HCT116 (cell line): ENCODE data around the gene UBE3D. TPM values are rescaled to one million over a fixed set of nuclear protein-coding genes. Genes with fewer than 3 reads are reported as not detected.

ENCODE experiments used
- ATAC-seq: fragments of 200-7000 bp; cut with Tn5 transposase; 2 replicates; pipeline ENCODE4 v1.9.1; 2020; ENCODE audit warnings: mild to moderate bottlenecking, moderate library complexity
- BruUV-seq: library from RNA; stranded (reverse); fragments of 400-500 nt; replicated peaks from 2 replicates; lab custom pipeline; 2021; lab: Mats Ljungman, UMichigan
- CTCF ChIA-PET: fragments of 300-600 bp; sonication (Branson Sonifier 250); formaldehyde crosslinking; loops from one replicate; lab custom pipeline; 2021; ENCODE audit warnings: antibody characterized with exemption; lab: Charles Lee
- POLR2A ChIA-PET: fragments of 300-600, 350-600 bp; sonication (Branson Sonifier 250); formaldehyde crosslinking; loops from one replicate; lab custom pipeline; 2021; ENCODE audit warnings: antibody characterized with exemption; lab: Charles Lee
- RAD21 ChIA-PET, 2 experiments: fragments of 300-600 bp; sonication (Branson Sonifier 250); formaldehyde crosslinking; loops; one replicate each; lab custom pipeline; 2023; ENCODE audit warnings: low total read pairs in 2 of 2; ENCODE audit not compliant: uncharacterized antibody in 2 of 2, unreplicated experiment in 2 of 2, low non-redundant PET in 1 of 2; lab: Charles Lee
- DNase-seq: peaks from one replicate; pipeline ENCODE4 v3.0.0-alpha.2; 2010; ENCODE audit warnings: low read depth, low spot score
- H2AFZ ChIP-seq: fragments of 200-600 bp; shearing (Covaris generic), sonication (generic); 2 replicates; pipeline ENCODE4 v1.6.1; 2017; ENCODE audit warnings: low read depth, mixed run types, mixed read lengths, antibody characterized with exemption, low read length; ENCODE audit not compliant: poor library complexity, severe bottlenecking
- H3K27ac ChIP-seq: 2 replicates; pipeline ENCODE4 v1.5.1; 2012; ENCODE audit warnings: low read depth, low read length
- H3K27me3 ChIP-seq: fragments of 200-600 bp; sonication (generic); 2 replicates; pipeline ENCODE4 v1.6.1; 2016; ENCODE audit warnings: mixed run types, low read length, mixed read lengths; ENCODE audit not compliant: insufficient read depth
- H3K36me3 ChIP-seq, 2 experiments: fragments of 200-500 bp in 1 of 2; fragments of 200-600 bp in 1 of 2; sonication (Bioruptor generic) in 1 of 2; sonication (generic) in 1 of 2; 2 replicates each; pipeline versions ENCODE4 v1.5.1 to v1.6.1; 2014 to 2016; ENCODE audit warnings: low read length in 2 of 2, inconsistent platforms in 1 of 2, mixed read lengths in 1 of 2, mixed run types in 1 of 2; ENCODE audit not compliant: insufficient read depth in 2 of 2, control insufficient read depth in 1 of 2
- H3K4me1 ChIP-seq, 2 experiments: fragments of 200-600 bp in 1 of 2; sonication (generic) in 1 of 2; 2 replicates each; pipeline versions ENCODE4 v1.5.1 to v1.6.1; 2012 to 2017; ENCODE audit warnings: low read length in 2 of 2, inconsistent platforms in 1 of 2, mild to moderate bottlenecking in 1 of 2, mixed read lengths in 1 of 2, mixed run types in 1 of 2, moderate library complexity in 1 of 2; ENCODE audit not compliant: insufficient read depth in 2 of 2, control insufficient read depth in 1 of 2
- H3K4me2 ChIP-seq: fragments of 200-600 bp; sonication (generic); 2 replicates; pipeline ENCODE4 v1.6.1; 2017; ENCODE audit warnings: mixed run types, low read length, mixed read lengths
- H3K4me3 ChIP-seq, 2 experiments: fragments of 200-600 bp in 1 of 2; sonication (generic) in 1 of 2; replicated peaks in 1 of 2; 2 replicates each; pipeline ENCODE4 v1.5.1; 2011 to 2016; ENCODE audit warnings: low read length in 2 of 2, control low read depth in 1 of 2, low read depth in 1 of 2, mild to moderate bottlenecking in 1 of 2, mixed read lengths in 1 of 2, mixed run types in 1 of 2
- H3K79me2 ChIP-seq: fragments of 200-600 bp; sonication (generic); 2 replicates; pipeline ENCODE4 v1.6.1; 2017; ENCODE audit warnings: mild to moderate bottlenecking, mixed run types, low read length, moderate library complexity, mixed read lengths; ENCODE audit not compliant: insufficient read depth
- H3K9ac ChIP-seq: fragments of 200-600 bp; sonication (generic); 2 replicates; pipeline ENCODE4 v1.6.1; 2016; ENCODE audit warnings: low read length, mixed read lengths
- H3K9me2 ChIP-seq: fragments of 200-600 bp; sonication (generic), shearing (Covaris generic); 2 replicates; pipeline ENCODE4 v1.6.1; 2017; ENCODE audit warnings: mixed run types, mild to moderate bottlenecking, moderate library complexity; ENCODE audit not compliant: insufficient read depth
- H3K9me3 ChIP-seq, 2 experiments: fragments of 200-500 bp in 1 of 2; fragments of 200-600 bp in 1 of 2; sonication (Bioruptor generic) in 1 of 2; sonication (generic) in 1 of 2; 2 replicates each; pipeline ENCODE4 v1.6.1; 2014 to 2017; ENCODE audit warnings: low read length in 2 of 2, mixed read lengths in 2 of 2, inconsistent platforms in 1 of 2, low read depth in 1 of 2, mild to moderate bottlenecking in 1 of 2, mixed run types in 1 of 2, moderate library complexity in 1 of 2; ENCODE audit not compliant: control insufficient read depth in 1 of 2, insufficient read depth in 1 of 2
- H4K20me1 ChIP-seq: fragments of 200-600 bp; sonication (generic), shearing (Covaris generic); 2 replicates; pipeline ENCODE4 v1.6.1; 2017; ENCODE audit warnings: mixed run types, mild to moderate bottlenecking, moderate library complexity; ENCODE audit not compliant: insufficient read depth
- ATF3 ChIP-seq: IDR thresholded peaks from 2 replicates; pipeline ENCODE4 v1.6.1; 2012
- CBX3 ChIP-seq: IDR thresholded peaks from 2 replicates; pipeline ENCODE4 v1.6.1; 2012; ENCODE audit warnings: low read depth
- FOSL1 ChIP-seq: IDR thresholded peaks from 2 replicates; pipeline ENCODE4 v1.6.1; 2012; ENCODE audit warnings: low read depth
- POLR2AphosphoS5 ChIP-seq: IDR thresholded peaks from 2 replicates; pipeline ENCODE4 v1.6.1; 2011; ENCODE audit warnings: mild to moderate bottlenecking, low read depth, low read length, moderate library complexity
- RAD21 ChIP-seq: IDR thresholded peaks from 2 replicates; pipeline ENCODE4 v1.6.1; 2012; ENCODE audit warnings: low read depth, mild to moderate bottlenecking
- REST ChIP-seq: IDR thresholded peaks from 2 replicates; pipeline ENCODE4 v1.6.1; 2012; ENCODE audit warnings: low read depth
- SP1 ChIP-seq: IDR thresholded peaks from 2 replicates; pipeline ENCODE4 v1.6.1; 2012; ENCODE audit warnings: low read depth
- SRF ChIP-seq: IDR thresholded peaks from 2 replicates; pipeline ENCODE4 v1.6.1; 2012; ENCODE audit warnings: low read depth
- TCF7L2 ChIP-seq: IDR thresholded peaks from 2 replicates; pipeline ENCODE4 v1.7.0; 2011; ENCODE audit warnings: borderline replicate concordance, inconsistent platforms; ENCODE audit not compliant: insufficient read depth, insufficient read length; ENCODE audit errors: extremely low read depth
- YY1 ChIP-seq: IDR thresholded peaks from 2 replicates; pipeline ENCODE4 v1.6.1; 2011; ENCODE audit warnings: low read length, low read depth, moderate library complexity, mild to moderate bottlenecking; ENCODE audit not compliant: insufficient replicate concordance; ENCODE audit errors: extremely low read depth
- ZNF274 ChIP-seq: fragments of 200-500 bp; sonication (Bioruptor generic); IDR thresholded peaks from 2 replicates; pipeline ENCODE4 v1.6.1; 2014; ENCODE audit warnings: mild to moderate bottlenecking, low read depth, low read length, inconsistent platforms
- intact Hi-C: fragments of 100-400 bp; cut with micrococcal nuclease; formaldehyde crosslinking; loops from 2 replicates; pipeline ENCODE4 v1.10.0; 2022
- total RNA-seq: library from RNA; stranded (reverse); gene quantifications from one replicate; pipeline ENCODE4 v1.2.1, GENCODE V29; 2021; ENCODE audit not compliant: unreplicated experiment

Gene UBE3D
- total RNA-seq, 1 experiment from 2014 or later = 9.0 TPM

GRCh38 chr6:82978362-82978945 lies 87.2 kb downstream of the UBE3D start:
- Histone ChIP-seq H3K27me3 (no peaks in the 10 kb centered on the region), H3K36me3 (no peaks in the 10 kb centered on the region), H3K79me2 (no peaks in the 10 kb centered on the region), H3K9me2 (no peaks in the 10 kb centered on the region), H3K4me3 (no peak overlapping the region), H3K27ac (no peak overlapping the region), H3K4me1 (no peaks in the 10 kb centered on the region), H3K4me2 (no peak overlapping the region), H2AFZ (no peak overlapping the region), H3K9me3 (no peaks in the 10 kb centered on the region), H3K9ac (no peak overlapping the region), H4K20me1 (no peaks in the 10 kb centered on the region)
- ATAC-seq (no peak), DNase-seq (no peak)
- ChIA-PET POLR2A (no interaction called here), RAD21 (no interaction called here), CTCF (no interaction called here)
- BruUV-seq = no TSS peak
- no peak for TF ChIP-seq YY1
- intact Hi-C loops = no loop called here

- ATAC-seq = no peak
- TF ChIP-seq POLR2AphosphoS5 (no peak), SP1 (no peak), SRF (no peak), RAD21 (no peak), FOSL1 (no peak), REST (no peak), CBX3 (no peak), ZNF274 (no peak), ATF3 (no peak), TCF7L2 (no peak)
Observed at GRCh38 chr6:82976179-82976578, 89.5 kb downstream of the UBE3D start.

More at GRCh38 chr6:82976179-82976578, 89.5 kb downstream of the UBE3D start:
- no peaks in the 10 kb centered on the region for H3K4me1 ChIP-seq
- no peaks in the 10 kb centered on the region for H4K20me1 ChIP-seq
- no peak for DNase-seq
- intact Hi-C loops = no loop called here
- H3K9me3 ChIP-seq = no peaks in the 10 kb centered on the region
- POLR2A ChIA-PET = no interaction called here
- no peak overlapping the region for H3K27ac ChIP-seq
- no peak overlapping the region for H3K9ac ChIP-seq
- H2AFZ ChIP-seq = no peak overlapping the region
- CTCF ChIA-PET = no interaction called here
- H3K9me2 ChIP-seq = no peaks in the 10 kb centered on the region
- H3K27me3 ChIP-seq = no peaks in the 10 kb centered on the region
- RAD21 ChIA-PET = no interaction called here
- no peak overlapping the region for H3K4me2 ChIP-seq
- H3K36me3 ChIP-seq = no peaks in the 10 kb centered on the region
- no peak overlapping the region for H3K4me3 ChIP-seq
- H3K79me2 ChIP-seq = no peaks in the 10 kb centered on the region
- no TSS peak for BruUV-seq
